ENCODE results near the gene BRAP. TPM values are rescaled to one million over a fixed set of nuclear protein-coding genes. Genes with fewer than 3 reads are reported as not detected.
A peak's percentile ranks its signal among the peaks of the same experiment; 100 is the strongest.

BRAP gene
- total RNA-seq, 1 experiment from 2014 or later, result 18.3 TPM

DNA sequence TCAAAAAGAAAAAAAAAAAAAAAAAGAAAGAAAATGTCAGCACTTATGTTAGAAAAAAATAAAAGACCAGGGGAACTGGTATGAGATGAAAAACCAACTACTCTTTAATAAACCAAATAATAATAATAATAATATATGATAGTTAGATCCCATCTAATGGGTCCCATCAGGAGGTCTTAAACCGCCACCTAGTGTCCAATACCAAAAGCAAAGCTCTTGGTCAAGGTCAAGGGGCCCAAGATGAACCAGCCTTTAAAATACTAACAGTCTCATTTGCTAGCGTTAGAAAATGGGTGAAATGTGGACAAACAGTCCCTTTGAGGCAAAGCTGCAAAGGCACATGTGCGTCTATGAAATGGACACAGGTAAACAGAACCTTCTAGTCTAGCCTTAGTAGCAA, 12.3 kb downstream of the BRAP start:
- Mint-ChIP-seq H3K9me3 (no peaks in the 10 kb centered on the region), H3K36me3 (peaks cover 40% of the 10 kb centered on the region), H3K4me3 (no peak overlapping the region), H3K4me1 (no peaks in the 10 kb centered on the region), H3K27me3 (ENCODE audit: low read depth) (no peaks in the 10 kb centered on the region), H3K27ac (no peak overlapping the region)
- ChIA-PET CTCF (interaction anchor here (0.5 to 2.2 kb wide), 28 partner anchors 9 to 312 kb away, joined by 3 to 13 read pairs (median 3); partner anchors contain the start of genes ACAD10 and BRAP), POLR2A (no interaction called here)
- no peak for ATAC-seq
- DNase-seq (ENCODE audit: low spot score), result no peak
- TF ChIP-seq, protein P1, sequence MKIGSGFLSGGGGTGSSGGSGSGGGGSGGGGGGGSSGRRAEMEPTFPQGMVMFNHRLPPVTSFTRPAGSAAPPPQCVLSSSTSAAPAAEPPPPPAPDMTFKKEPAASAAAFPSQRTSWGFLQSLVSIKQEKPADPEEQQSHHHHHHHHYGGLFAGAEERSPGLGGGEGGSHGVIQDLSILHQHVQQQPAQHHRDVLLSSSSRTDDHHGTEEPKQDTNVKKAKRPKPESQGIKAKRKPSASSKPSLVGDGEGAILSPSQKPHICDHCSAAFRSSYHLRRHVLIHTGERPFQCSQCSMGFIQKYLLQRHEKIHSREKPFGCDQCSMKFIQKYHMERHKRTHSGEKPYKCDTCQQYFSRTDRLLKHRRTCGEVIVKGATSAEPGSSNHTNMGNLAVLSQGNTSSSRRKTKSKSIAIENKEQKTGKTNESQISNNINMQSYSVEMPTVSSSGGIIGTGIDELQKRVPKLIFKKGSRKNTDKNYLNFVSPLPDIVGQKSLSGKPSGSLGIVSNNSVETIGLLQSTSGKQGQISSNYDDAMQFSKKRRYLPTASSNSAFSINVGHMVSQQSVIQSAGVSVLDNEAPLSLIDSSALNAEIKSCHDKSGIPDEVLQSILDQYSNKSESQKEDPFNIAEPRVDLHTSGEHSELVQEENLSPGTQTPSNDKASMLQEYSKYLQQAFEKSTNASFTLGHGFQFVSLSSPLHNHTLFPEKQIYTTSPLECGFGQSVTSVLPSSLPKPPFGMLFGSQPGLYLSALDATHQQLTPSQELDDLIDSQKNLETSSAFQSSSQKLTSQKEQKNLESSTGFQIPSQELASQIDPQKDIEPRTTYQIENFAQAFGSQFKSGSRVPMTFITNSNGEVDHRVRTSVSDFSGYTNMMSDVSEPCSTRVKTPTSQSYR (CRISPR knock-in tag; IDR thresholded peaks at IDR 0.05), result no peak
- TF ChIP-seq, protein P2, sequence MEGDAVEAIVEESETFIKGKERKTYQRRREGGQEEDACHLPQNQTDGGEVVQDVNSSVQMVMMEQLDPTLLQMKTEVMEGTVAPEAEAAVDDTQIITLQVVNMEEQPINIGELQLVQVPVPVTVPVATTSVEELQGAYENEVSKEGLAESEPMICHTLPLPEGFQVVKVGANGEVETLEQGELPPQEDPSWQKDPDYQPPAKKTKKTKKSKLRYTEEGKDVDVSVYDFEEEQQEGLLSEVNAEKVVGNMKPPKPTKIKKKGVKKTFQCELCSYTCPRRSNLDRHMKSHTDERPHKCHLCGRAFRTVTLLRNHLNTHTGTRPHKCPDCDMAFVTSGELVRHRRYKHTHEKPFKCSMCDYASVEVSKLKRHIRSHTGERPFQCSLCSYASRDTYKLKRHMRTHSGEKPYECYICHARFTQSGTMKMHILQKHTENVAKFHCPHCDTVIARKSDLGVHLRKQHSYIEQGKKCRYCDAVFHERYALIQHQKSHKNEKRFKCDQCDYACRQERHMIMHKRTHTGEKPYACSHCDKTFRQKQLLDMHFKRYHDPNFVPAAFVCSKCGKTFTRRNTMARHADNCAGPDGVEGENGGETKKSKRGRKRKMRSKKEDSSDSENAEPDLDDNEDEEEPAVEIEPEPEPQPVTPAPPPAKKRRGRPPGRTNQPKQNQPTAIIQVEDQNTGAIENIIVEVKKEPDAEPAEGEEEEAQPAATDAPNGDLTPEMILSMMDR (IDR thresholded peaks at IDR 0.05), result peak; percentile 20; the same call in 1 of the 2 replicates

DNA sequence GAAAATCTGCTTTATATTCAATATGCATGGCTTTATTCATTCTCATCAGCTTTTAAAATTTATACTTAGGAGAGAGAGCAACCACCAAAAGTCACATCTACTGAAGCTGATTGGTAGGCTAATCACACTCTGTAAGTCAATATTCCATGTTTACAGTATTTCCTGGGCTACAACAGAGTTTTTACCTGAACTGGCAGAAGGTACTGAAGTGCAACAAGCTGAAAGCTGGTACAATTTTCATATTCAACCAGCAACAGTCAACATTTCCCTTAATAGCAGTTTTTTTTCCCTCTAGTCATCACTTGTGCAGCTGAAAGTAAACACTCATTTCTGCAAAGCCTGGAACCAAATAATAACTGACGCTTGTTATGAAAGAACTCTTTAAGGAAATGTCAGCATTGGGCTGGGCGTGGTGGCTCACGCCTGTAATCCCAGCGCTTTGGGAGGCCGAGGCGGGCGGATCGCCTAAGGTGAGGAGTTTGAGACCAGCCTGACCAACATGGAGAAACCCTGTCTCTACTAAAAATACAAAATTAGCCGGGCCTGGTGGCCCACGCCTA, 12.9 kb downstream of the BRAP start:
- ChIA-PET POLR2A (no interaction called here), CTCF (interaction anchor here (0.6 to 2.2 kb wide), 16 partner anchors 12 to 311 kb away, joined by 3 to 13 read pairs (median 4); partner anchors contain the start of genes ACAD10 and BRAP)
- H3K4me1 Mint-ChIP-seq, result no peaks in the 10 kb centered on the region
- no peaks in the 10 kb centered on the region for H3K27me3 Mint-ChIP-seq (ENCODE audit: low read depth)
- H3K27ac Mint-ChIP-seq, result no peak overlapping the region
- ATAC-seq, result no peak
- no peaks in the 10 kb centered on the region for H3K9me3 Mint-ChIP-seq
- TF ChIP-seq, protein P3, sequence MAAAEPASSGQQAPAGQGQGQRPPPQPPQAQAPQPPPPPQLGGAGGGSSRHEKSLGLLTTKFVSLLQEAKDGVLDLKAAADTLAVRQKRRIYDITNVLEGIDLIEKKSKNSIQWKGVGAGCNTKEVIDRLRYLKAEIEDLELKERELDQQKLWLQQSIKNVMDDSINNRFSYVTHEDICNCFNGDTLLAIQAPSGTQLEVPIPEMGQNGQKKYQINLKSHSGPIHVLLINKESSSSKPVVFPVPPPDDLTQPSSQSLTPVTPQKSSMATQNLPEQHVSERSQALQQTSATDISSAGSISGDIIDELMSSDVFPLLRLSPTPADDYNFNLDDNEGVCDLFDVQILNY (CRISPR knock-in tag; IDR thresholded peaks at IDR 0.05), result no peak
- no peak for TF ChIP-seq ZNF219 (CRISPR knock-in tag; IDR thresholded peaks at IDR 0.05; ENCODE audit: borderline replicate concordance)
- TF ChIP-seq NR1H2 (CRISPR knock-in tag; IDR thresholded peaks at IDR 0.05), result no peak
- TF ChIP-seq, protein P4, sequence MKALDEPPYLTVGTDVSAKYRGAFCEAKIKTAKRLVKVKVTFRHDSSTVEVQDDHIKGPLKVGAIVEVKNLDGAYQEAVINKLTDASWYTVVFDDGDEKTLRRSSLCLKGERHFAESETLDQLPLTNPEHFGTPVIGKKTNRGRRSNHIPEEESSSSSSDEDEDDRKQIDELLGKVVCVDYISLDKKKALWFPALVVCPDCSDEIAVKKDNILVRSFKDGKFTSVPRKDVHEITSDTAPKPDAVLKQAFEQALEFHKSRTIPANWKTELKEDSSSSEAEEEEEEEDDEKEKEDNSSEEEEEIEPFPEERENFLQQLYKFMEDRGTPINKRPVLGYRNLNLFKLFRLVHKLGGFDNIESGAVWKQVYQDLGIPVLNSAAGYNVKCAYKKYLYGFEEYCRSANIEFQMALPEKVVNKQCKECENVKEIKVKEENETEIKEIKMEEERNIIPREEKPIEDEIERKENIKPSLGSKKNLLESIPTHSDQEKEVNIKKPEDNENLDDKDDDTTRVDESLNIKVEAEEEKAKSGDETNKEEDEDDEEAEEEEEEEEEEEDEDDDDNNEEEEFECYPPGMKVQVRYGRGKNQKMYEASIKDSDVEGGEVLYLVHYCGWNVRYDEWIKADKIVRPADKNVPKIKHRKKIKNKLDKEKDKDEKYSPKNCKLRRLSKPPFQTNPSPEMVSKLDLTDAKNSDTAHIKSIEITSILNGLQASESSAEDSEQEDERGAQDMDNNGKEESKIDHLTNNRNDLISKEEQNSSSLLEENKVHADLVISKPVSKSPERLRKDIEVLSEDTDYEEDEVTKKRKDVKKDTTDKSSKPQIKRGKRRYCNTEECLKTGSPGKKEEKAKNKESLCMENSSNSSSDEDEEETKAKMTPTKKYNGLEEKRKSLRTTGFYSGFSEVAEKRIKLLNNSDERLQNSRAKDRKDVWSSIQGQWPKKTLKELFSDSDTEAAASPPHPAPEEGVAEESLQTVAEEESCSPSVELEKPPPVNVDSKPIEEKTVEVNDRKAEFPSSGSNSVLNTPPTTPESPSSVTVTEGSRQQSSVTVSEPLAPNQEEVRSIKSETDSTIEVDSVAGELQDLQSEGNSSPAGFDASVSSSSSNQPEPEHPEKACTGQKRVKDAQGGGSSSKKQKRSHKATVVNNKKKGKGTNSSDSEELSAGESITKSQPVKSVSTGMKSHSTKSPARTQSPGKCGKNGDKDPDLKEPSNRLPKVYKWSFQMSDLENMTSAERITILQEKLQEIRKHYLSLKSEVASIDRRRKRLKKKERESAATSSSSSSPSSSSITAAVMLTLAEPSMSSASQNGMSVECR (CRISPR knock-in tag; IDR thresholded peaks at IDR 0.05; ENCODE audit: borderline replicate concordance), result no peak
- no peak for TF ChIP-seq ZNF138 (CRISPR knock-in tag; conservative IDR thresholded peaks at IDR 0.05)
- TF ChIP-seq, protein P5, sequence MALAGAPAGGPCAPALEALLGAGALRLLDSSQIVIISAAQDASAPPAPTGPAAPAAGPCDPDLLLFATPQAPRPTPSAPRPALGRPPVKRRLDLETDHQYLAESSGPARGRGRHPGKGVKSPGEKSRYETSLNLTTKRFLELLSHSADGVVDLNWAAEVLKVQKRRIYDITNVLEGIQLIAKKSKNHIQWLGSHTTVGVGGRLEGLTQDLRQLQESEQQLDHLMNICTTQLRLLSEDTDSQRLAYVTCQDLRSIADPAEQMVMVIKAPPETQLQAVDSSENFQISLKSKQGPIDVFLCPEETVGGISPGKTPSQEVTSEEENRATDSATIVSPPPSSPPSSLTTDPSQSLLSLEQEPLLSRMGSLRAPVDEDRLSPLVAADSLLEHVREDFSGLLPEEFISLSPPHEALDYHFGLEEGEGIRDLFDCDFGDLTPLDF (CRISPR knock-in tag; IDR thresholded peaks at IDR 0.05), result no peak
- TF ChIP-seq ELF4 (CRISPR knock-in tag; IDR thresholded peaks at IDR 0.05; ENCODE audit: low read depth), result no peak
- no peak for TF ChIP-seq FOXP1 (CRISPR knock-in tag; IDR thresholded peaks at IDR 0.05; ENCODE audit: borderline replicate concordance)
- TF ChIP-seq, protein P6, sequence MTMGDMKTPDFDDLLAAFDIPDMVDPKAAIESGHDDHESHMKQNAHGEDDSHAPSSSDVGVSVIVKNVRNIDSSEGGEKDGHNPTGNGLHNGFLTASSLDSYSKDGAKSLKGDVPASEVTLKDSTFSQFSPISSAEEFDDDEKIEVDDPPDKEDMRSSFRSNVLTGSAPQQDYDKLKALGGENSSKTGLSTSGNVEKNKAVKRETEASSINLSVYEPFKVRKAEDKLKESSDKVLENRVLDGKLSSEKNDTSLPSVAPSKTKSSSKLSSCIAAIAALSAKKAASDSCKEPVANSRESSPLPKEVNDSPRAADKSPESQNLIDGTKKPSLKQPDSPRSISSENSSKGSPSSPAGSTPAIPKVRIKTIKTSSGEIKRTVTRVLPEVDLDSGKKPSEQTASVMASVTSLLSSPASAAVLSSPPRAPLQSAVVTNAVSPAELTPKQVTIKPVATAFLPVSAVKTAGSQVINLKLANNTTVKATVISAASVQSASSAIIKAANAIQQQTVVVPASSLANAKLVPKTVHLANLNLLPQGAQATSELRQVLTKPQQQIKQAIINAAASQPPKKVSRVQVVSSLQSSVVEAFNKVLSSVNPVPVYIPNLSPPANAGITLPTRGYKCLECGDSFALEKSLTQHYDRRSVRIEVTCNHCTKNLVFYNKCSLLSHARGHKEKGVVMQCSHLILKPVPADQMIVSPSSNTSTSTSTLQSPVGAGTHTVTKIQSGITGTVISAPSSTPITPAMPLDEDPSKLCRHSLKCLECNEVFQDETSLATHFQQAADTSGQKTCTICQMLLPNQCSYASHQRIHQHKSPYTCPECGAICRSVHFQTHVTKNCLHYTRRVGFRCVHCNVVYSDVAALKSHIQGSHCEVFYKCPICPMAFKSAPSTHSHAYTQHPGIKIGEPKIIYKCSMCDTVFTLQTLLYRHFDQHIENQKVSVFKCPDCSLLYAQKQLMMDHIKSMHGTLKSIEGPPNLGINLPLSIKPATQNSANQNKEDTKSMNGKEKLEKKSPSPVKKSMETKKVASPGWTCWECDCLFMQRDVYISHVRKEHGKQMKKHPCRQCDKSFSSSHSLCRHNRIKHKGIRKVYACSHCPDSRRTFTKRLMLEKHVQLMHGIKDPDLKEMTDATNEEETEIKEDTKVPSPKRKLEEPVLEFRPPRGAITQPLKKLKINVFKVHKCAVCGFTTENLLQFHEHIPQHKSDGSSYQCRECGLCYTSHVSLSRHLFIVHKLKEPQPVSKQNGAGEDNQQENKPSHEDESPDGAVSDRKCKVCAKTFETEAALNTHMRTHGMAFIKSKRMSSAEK (CRISPR knock-in tag; IDR thresholded peaks at IDR 0.05; ENCODE audit: borderline replicate concordance), result no peak
- no peak for TF ChIP-seq ETV6 (CRISPR knock-in tag; IDR thresholded peaks at IDR 0.05)
- TF ChIP-seq, protein P7, sequence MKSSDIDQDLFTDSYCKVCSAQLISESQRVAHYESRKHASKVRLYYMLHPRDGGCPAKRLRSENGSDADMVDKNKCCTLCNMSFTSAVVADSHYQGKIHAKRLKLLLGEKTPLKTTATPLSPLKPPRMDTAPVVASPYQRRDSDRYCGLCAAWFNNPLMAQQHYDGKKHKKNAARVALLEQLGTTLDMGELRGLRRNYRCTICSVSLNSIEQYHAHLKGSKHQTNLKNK (CRISPR knock-in tag; IDR thresholded peaks at IDR 0.05), result no peak
- no peak overlapping the region for H3K4me3 Mint-ChIP-seq
- peaks cover 38% of the 10 kb centered on the region for H3K36me3 Mint-ChIP-seq
- DNase-seq (ENCODE audit: low spot score), result no peak

Data from WTC11 (cell line).